Measurements from ENCODE around the gene LRP11. TPM values are rescaled to one million over a fixed set of nuclear protein-coding genes. Genes with fewer than 3 reads are reported as not detected.
"Not testable (repeated sequence)": the region's sequence is repeated elsewhere in the genome, so short reads cannot be mapped to it uniquely, and the experiment has no call there.

The LRP11 gene
- total RNA-seq, 1 experiment from 2014 or later: 14.8 TPM

DNA sequence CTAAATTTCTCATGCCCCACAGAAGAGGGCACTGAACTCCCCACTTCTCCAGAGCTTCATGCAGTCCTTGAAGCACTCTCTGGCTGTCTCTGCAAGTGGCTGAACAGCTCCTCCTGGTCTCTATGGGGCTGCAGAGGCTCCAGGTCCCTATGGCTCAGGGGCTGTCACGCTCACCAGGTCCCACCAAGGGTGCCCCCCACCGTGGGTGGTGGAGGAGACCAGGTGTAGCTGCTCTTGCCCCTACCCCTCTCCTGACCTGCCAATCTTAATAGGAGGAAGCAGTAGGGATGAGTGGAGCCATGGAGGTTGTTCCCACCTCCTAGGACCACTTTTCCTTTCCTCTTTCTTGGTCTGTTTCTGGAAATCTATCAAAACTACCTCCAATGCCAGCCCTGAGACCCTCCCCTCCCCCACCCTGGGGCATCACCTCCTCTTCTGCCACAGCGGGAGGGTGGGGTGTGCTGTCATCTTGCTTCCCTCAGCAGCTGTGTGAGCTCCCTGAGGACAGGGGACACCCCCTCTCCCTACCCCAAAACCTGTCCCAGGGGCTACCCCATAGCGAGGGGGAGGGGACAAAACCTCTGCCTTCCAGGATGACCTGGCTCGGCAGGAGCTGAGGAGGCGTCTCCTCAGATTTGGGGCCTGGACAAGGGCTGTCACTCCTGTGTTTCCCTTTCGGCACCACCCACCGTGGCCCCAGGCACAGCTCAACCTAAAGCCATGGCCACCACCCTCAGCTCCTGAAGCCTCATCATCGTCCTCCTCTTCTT lies 45.7 kb upstream of the LRP11 start:
- no peak overlapping the region for H3K27ac Mint-ChIP-seq
- Histone ChIP-seq H3K56ac (ENCODE audit: insufficient read length, low read depth, low read length) (no peak overlapping the region), H2AFZ (ENCODE audit: low read length) (no peak overlapping the region), H2BK5ac (ENCODE audit: insufficient read length, low read length) (no peak overlapping the region), H2BK20ac (ENCODE audit: low read depth, low read length, poor library complexity, severe bottlenecking) (no peak overlapping the region), H3K9ac (ENCODE audit: extremely low read depth, insufficient read length, low read length) (no peak overlapping the region), H4K8ac (replicated peaks; ENCODE audit: insufficient read length, low read depth, low read length) (no peak overlapping the region), H2BK120ac (ENCODE audit: low read depth, low read length, poor library complexity, severe bottlenecking) (no peak overlapping the region), H3K18ac (ENCODE audit: insufficient read length, low read depth, low read length) (no peak overlapping the region), H3K4me1 (ENCODE audit: insufficient read depth, low read length) (no peaks in the 10 kb centered on the region), H3K4me2 (ENCODE audit: insufficient read depth, insufficient read length, low read length) (no peak overlapping the region), H3K9me3 (ENCODE audit: control insufficient read depth, low read depth, low read length) (no peaks in the 10 kb centered on the region), H3K79me1 (ENCODE audit: insufficient read depth, low read depth, low read length, poor library complexity, severe bottlenecking) (no peaks in the 10 kb centered on the region), H3K27me3 (ENCODE audit: insufficient read depth, low read length) (no peaks in the 10 kb centered on the region), H3K14ac (ENCODE audit: insufficient read depth, low read length) (no peak overlapping the region), H3K27ac (ENCODE audit: insufficient read length, low read depth, low read length) (no peak overlapping the region), H3K79me2 (ENCODE audit: insufficient read depth, low read length) (no peaks in the 10 kb centered on the region), H4K5ac (ENCODE audit: insufficient read length, low read depth, low read length) (no peak overlapping the region), H2BK12ac (ENCODE audit: insufficient read length, low read depth, low read length) (no peak overlapping the region), H3K23me2 (ENCODE audit: insufficient read length, low read depth, low read length, poor library complexity, severe bottlenecking) (no peaks in the 10 kb centered on the region), H4K91ac (ENCODE audit: insufficient read length, low read depth, low read length) (no peak overlapping the region), H3K4ac (ENCODE audit: low read depth, low read length) (no peak overlapping the region), H3T11ph (ENCODE audit: low read length) (no peak overlapping the region), H2AK5ac (ENCODE audit: insufficient read length, low read length) (no peak overlapping the region), H2BK15ac (ENCODE audit: low read depth, low read length) (no peak overlapping the region), H4K20me1 (ENCODE audit: control insufficient read depth, insufficient read depth, insufficient read length) (peaks cover 2% of the 10 kb centered on the region), H3K23ac (ENCODE audit: insufficient read length, low read depth, low read length) (no peak overlapping the region)
- H3K4me1 Mint-ChIP-seq: no peaks in the 10 kb centered on the region
- TF ChIP-seq CTCF (conservative IDR thresholded peaks at IDR 0.05): no peak
- H3K27me3 Mint-ChIP-seq (ENCODE audit: low read depth): peaks cover 52% of the 10 kb centered on the region
- peaks cover 31 to 40% of the 10 kb centered on the region in 2 experiments for H3K9me3 Mint-ChIP-seq
- no peak for DNase-seq
- H3K36me3 Mint-ChIP-seq (ENCODE audit: insufficient read depth in 1 of 3, low read depth in 3 of 3): peaks cover 4 to 7% (median 5%) of the 10 kb centered on the region in 3 experiments; a peak in 5 of 7 replicates
- H3K4me3 Mint-ChIP-seq: no peak overlapping the region
- WGBS (ENCODE audit: extremely low coverage, insufficient read length, low lambda C conversion rate): no CpG with 5 or more reads among the region's 9 CpGs

DNA sequence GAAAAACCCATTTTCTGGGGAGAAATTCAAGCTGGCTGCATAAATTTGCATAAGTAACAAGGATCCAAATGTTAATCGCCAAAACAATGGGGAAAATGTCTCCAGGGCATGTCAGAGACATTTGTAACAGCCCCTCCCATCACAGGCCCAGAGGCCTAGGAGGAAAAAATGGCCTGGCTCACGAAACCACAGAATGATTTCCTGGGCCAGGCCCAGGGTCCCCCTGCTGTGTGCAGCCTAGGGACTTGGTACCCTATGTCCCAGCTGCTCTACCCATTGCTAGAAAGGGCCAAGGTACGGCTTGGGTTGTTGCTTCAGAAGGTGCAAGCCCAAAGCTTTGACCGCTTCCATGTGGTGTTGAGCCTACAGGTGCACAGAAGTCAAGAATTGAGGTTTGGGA lies 44.3 kb upstream of the LRP11 start:
- peaks cover 31 to 40% of the 10 kb centered on the region in 2 experiments for H3K9me3 Mint-ChIP-seq
- not testable (repeated sequence) for H4K91ac ChIP-seq (ENCODE audit: insufficient read length, low read depth, low read length); H3K56ac ChIP-seq (ENCODE audit: insufficient read length, low read depth, low read length); H2AK5ac ChIP-seq (ENCODE audit: insufficient read length, low read length); H4K5ac ChIP-seq (ENCODE audit: insufficient read length, low read depth, low read length); H3K23me2 ChIP-seq (ENCODE audit: insufficient read length, low read depth, low read length, poor library complexity, severe bottlenecking); H3K27ac ChIP-seq (ENCODE audit: insufficient read length, low read depth, low read length); H3K14ac ChIP-seq (ENCODE audit: insufficient read depth, low read length); H3K23ac ChIP-seq (ENCODE audit: insufficient read length, low read depth, low read length); H3K9me3 ChIP-seq (ENCODE audit: control insufficient read depth, low read depth, low read length); H2BK5ac ChIP-seq (ENCODE audit: insufficient read length, low read length); DNase-seq; H3K36me3 Mint-ChIP-seq (ENCODE audit: insufficient read depth in 1 of 3, low read depth in 3 of 3); H3K4me3 Mint-ChIP-seq; H4K8ac ChIP-seq (replicated peaks; ENCODE audit: insufficient read length, low read depth, low read length); H2BK120ac ChIP-seq (ENCODE audit: low read depth, low read length, poor library complexity, severe bottlenecking); H3K27ac Mint-ChIP-seq; H3K79me2 ChIP-seq (ENCODE audit: insufficient read depth, low read length); H2AFZ ChIP-seq (ENCODE audit: low read length); H3K4me2 ChIP-seq (ENCODE audit: insufficient read depth, insufficient read length, low read length); H3K4ac ChIP-seq (ENCODE audit: low read depth, low read length); H3K18ac ChIP-seq (ENCODE audit: insufficient read length, low read depth, low read length); H3K4me1 Mint-ChIP-seq; H3K79me1 ChIP-seq (ENCODE audit: insufficient read depth, low read depth, low read length, poor library complexity, severe bottlenecking); H2BK15ac ChIP-seq (ENCODE audit: low read depth, low read length); H3T11ph ChIP-seq (ENCODE audit: low read length); H4K20me1 ChIP-seq (ENCODE audit: control insufficient read depth, insufficient read depth, insufficient read length); H2BK20ac ChIP-seq (ENCODE audit: low read depth, low read length, poor library complexity, severe bottlenecking); H2BK12ac ChIP-seq (ENCODE audit: insufficient read length, low read depth, low read length); H3K4me1 ChIP-seq (ENCODE audit: insufficient read depth, low read length); H3K27me3 ChIP-seq (ENCODE audit: insufficient read depth, low read length); H3K9ac ChIP-seq (ENCODE audit: extremely low read depth, insufficient read length, low read length)
- WGBS (ENCODE audit: extremely low coverage, insufficient read length, low lambda C conversion rate): no CpG with 5 or more reads among the region's 4 CpGs
- peaks cover 39% of the 10 kb centered on the region for H3K27me3 Mint-ChIP-seq (ENCODE audit: low read depth)

Measured in H9 (cell line).